Measurements from ENCODE around the gene SLC1A3.

GRCh38 chr5:36728697-36729543 lies 122.5 kb downstream of the SLC1A3 start:
- TF ChIP-seq CTCF (IDR thresholded peaks at IDR 0.05) (peak; percentile 61 to 81 (median 66)), POLR2A (IDR thresholded peaks at IDR 0.05) (no peak)

Measured in heart left ventricle (tissue), 13 donors.